ENCODE results near the gene TXNL1. TPM values are rescaled to one million over a fixed set of nuclear protein-coding genes. Genes with fewer than 3 reads are reported as not detected.
A peak's percentile ranks its signal among the peaks of the same experiment; 100 is the strongest.

Gene TXNL1
- total and polyA plus RNA-seq, 2 of the 13 experiments (the other 11 are each of a cell fraction or from before 2014, with no cell fraction given): 41.9 to 73.1 TPM

- CTCF ChIA-PET (ENCODE audit: low intra/inter-chr PET ratio, low total read pairs): no interaction called here
- H3K79me2 ChIP-seq (ENCODE audit: insufficient read depth, low read length): peaks cover under 1% of the 10 kb centered on the region
- FAIRE-seq (no peak), DNase-seq (ENCODE audit: low spot score) (no peak), ATAC-seq (no peak)
- no peak overlapping the region for H3K4me2 ChIP-seq (ENCODE audit: low read depth, low read length)
- in situ Hi-C loops (cut with HindIII; ENCODE audit: extremely low pct_ligation_motif_present, low pct_unique_long_range_greater_than_20kb): no loop called here
- no peak overlapping the region for H3K27ac ChIP-seq (ENCODE audit: extremely low read length, insufficient read depth, low read length)
- H3K4me3 ChIP-seq (replicated peaks in 1 of 3; ENCODE audit: insufficient read depth in 1 of 3, low read depth in 2 of 3, low read length in 3 of 3): no peak overlapping the region
- H3K27me3 ChIP-seq (ENCODE audit: control insufficient read depth in 1 of 2, insufficient read depth in 2 of 2, low read length in 2 of 2): no peaks in the 10 kb centered on the region
- H3K36me3 ChIP-seq (replicated peaks in 1 of 2; ENCODE audit: control insufficient read depth in 1 of 2, insufficient read depth in 2 of 2, low read length in 2 of 2): no peaks in the 10 kb centered on the region
- intact Hi-C loops (cut with micrococcal nuclease; ENCODE audit: unreplicated experiment): no loop called here
- no peaks in the 10 kb centered on the region for H3K9me3 ChIP-seq (ENCODE audit: low read length)
- H2AFZ ChIP-seq (ENCODE audit: low read length): no peak overlapping the region
- H3K9ac ChIP-seq (ENCODE audit: insufficient read depth, low read depth, low read length): no peak overlapping the region
- no TSS peak for BruUV-seq (replicated peaks)
- H4K20me1 ChIP-seq (ENCODE audit: insufficient read depth, low read length): no peaks in the 10 kb centered on the region
- POLR2A ChIA-PET: interaction anchor here (0.9 to 1.3 kb wide), 2 partner anchors 10 to 23 kb away, joined by 3 to 5 read pairs; partner anchors contain the start of genes TXNL1 and WDR7
- WGBS (ENCODE audit: low lambda C conversion rate): 98% methylated on average over 1 of the region's 1 CpG
- H3K4me1 ChIP-seq (ENCODE audit: insufficient read depth, low read length): 0 out of 2 replicates have a peak, but pooled peaks cover 11% of the 10 kb centered on the region
- TF ChIP-seq ZC3H13 (CRISPR knock-in tag; IDR thresholded peaks at IDR 0.05) (no peak), ATRX (CRISPR knock-in tag; IDR thresholded peaks at IDR 0.05; ENCODE audit: borderline replicate concordance) (no peak)
These were observed 22.3 kb upstream of the TXNL1 start for GRCh38 chr18:56660655-56661054.

GRCh38 chr18:56659111-56659510 lies 20.7 kb upstream of the TXNL1 start:
- DNase-seq (ENCODE audit: low spot score) (no peak), ATAC-seq (no peak), FAIRE-seq (no peak)
- no peaks in the 10 kb centered on the region for H3K9me3 ChIP-seq (ENCODE audit: low read length)
- 0 out of 2 replicates have a peak, but pooled peaks cover 11% of the 10 kb centered on the region for H3K4me1 ChIP-seq (ENCODE audit: insufficient read depth, low read length)
- intact Hi-C loops (cut with micrococcal nuclease; ENCODE audit: unreplicated experiment): no loop called here
- in situ Hi-C loops (cut with HindIII; ENCODE audit: extremely low pct_ligation_motif_present, low pct_unique_long_range_greater_than_20kb): no loop called here
- peak in 1 of 2 experiments; percentile 56; a peak in 2 of 4 replicates for TF ChIP-seq MAFK (conservative IDR thresholded peaks at IDR 0.05 in 1 of 2, IDR thresholded peaks at IDR 0.05 in 1 of 2; ENCODE audit: low read length in 2 of 2)
- no peak for TF ChIP-seq ATF2 (CRISPR knock-in tag; IDR thresholded peaks at IDR 0.05)
- TF ChIP-seq MAFF (IDR thresholded peaks at IDR 0.05; ENCODE audit: low read depth, low read length): 0 out of 2 replicates have a peak, but pooled peaks have one; percentile 2
- H3K4me2 ChIP-seq (ENCODE audit: low read depth, low read length): no peak overlapping the region
- no peak overlapping the region for H3K27ac ChIP-seq (ENCODE audit: extremely low read length, insufficient read depth, low read length)
- 90% methylated on average over 4 of the region's 4 CpGs for WGBS (ENCODE audit: low lambda C conversion rate)
- no peak overlapping the region for H3K9ac ChIP-seq (ENCODE audit: insufficient read depth, low read depth, low read length)
- H3K36me3 ChIP-seq (replicated peaks in 1 of 2; ENCODE audit: control insufficient read depth in 1 of 2, insufficient read depth in 2 of 2, low read length in 2 of 2): no peaks in the 10 kb centered on the region
- no peak overlapping the region for H2AFZ ChIP-seq (ENCODE audit: low read length)
- H3K79me2 ChIP-seq (ENCODE audit: insufficient read depth, low read length): peaks cover 3% of the 10 kb centered on the region
- no peaks in the 10 kb centered on the region for H4K20me1 ChIP-seq (ENCODE audit: insufficient read depth, low read length)
- no TSS peak for BruUV-seq (replicated peaks)
- ChIA-PET CTCF (ENCODE audit: low intra/inter-chr PET ratio, low total read pairs) (no interaction called here), POLR2A (no interaction called here)
- H3K27me3 ChIP-seq (ENCODE audit: control insufficient read depth in 1 of 2, insufficient read depth in 2 of 2, low read length in 2 of 2): no peaks in the 10 kb centered on the region
- no peak overlapping the region for H3K4me3 ChIP-seq (replicated peaks in 1 of 3; ENCODE audit: insufficient read depth in 1 of 3, low read depth in 2 of 3, low read length in 3 of 3)

Measured in HepG2 (cell line).